ENCODE measurements around the gene PRSS3.
"Not testable (repeated sequence)": the region's sequence is repeated elsewhere in the genome, so short reads cannot be mapped to it uniquely, and the experiment has no call there.

PRSS3 gene

GRCh38 chr9:33785914-33786313 is 9.4 kb upstream of the PRSS3 start:
- DNase-seq (ENCODE audit: low read depth in 2 of 2, low spot score in 1 of 2) = no peak

- no peak for DNase-seq (ENCODE audit: low read depth in 2 of 2, low spot score in 1 of 2)
Measured at GRCh38 chr9:33786681-33787080, 8.7 kb upstream of the PRSS3 start.

DNA sequence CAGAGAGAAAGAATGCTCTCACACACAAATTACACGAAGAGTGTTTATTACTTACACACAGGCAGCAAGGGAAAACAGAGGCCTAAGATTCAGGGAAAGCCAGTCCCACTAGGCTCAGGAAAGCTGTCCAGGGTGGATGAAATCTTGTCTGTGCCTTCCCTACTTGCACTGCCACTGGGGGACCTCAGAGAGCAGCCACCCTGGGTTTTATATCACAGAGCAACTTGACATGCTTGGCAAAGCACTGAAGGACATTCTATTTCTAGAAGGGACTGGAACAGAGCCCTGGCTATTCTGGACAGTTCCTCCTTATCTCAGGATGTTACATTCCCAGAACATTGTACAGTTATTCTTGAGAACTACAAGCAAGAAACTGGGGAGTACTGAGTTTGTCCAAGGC is 7.5 kb upstream of the PRSS3 start:
- no peak for DNase-seq (ENCODE audit: low read depth in 2 of 2, low spot score in 1 of 2)

- DNase-seq (ENCODE audit: low read depth in 2 of 2, low spot score in 1 of 2) = not testable (repeated sequence)
Measured at GRCh38 chr9:33789429-33789828, 5.9 kb upstream of the PRSS3 start.

GRCh38 chr9:33791117-33791516 is 4.2 kb upstream of the PRSS3 start:
- no peak for DNase-seq (ENCODE audit: low read depth in 2 of 2, low spot score in 1 of 2)

GRCh38 chr9:33793496-33793895 is 1.9 kb upstream of the PRSS3 start:
- not testable (repeated sequence) for DNase-seq (ENCODE audit: low read depth in 2 of 2, low spot score in 1 of 2)

DNA sequence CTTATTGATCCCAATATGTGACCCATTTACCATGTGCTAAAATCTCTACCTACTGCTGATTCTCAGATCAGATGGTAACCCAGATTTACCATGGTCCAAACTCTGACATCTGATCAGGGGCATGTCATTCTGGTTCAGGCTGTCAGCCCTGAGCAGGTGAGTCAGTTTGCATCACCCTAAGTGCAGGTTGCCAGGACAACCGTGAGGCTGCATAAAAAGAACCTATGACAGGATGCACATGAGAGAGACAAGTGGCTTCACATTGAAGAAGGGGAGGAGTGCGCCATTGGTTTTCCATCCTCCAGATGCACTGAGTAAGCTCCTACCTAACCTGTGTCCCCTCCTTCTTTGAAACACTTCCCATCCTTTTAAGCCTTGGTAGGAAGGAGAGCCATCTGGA is 801 bp upstream of the PRSS3 start:
- DNase-seq (ENCODE audit: low read depth in 2 of 2, low spot score in 1 of 2) = no peak

DNA sequence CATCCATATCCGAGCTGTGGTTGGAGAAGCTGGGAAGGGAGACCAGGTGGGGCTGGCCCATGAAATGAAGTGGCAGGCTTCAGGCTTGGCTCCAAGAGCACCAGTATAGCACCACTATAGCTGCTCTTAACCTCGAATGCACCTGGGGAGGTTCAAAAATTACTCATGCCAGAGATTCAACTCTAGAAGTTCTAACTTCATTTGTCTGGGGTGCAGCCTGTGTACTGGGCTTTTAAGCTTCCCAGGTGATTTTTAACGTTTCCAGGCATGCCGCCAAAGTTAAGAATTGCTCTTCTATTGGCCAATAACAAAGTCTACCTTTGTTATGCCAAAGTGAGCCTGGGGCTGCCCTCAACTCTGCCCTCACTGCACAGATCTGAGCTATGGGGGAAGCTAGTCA is 458 bp downstream of the PRSS3 start:
- DNase-seq (ENCODE audit: low read depth in 2 of 2, low spot score in 1 of 2) = no peak

DNA sequence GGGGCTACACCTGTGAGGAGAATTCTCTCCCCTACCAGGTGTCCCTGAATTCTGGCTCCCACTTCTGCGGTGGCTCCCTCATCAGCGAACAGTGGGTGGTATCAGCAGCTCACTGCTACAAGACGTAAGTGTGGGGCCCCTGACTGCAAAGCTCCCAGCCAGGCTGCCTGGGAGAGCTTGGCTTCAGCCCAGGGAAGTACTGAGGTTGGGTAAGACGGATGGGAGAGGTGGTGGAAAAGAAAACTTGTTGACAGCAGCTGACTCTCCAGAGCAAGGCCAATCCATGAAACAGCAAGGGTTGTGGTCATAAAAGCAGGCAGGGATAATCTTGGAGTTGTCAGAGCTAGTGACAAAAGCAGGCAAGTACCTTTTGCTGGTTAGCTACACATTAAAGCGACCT is 1.3 kb downstream of the PRSS3 start:
- not testable (repeated sequence) for DNase-seq (ENCODE audit: low read depth in 2 of 2, low spot score in 1 of 2)

DNA sequence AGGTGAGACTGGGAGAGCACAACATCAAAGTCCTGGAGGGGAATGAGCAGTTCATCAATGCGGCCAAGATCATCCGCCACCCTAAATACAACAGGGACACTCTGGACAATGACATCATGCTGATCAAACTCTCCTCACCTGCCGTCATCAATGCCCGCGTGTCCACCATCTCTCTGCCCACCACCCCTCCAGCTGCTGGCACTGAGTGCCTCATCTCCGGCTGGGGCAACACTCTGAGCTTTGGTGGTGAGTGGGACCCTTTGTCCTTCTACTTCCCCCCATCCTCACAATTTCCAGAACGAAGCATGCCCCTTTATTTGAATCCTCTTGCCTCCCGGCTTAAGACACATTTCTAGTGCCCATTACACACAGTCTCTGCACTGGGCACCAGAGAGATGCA is 2.5 kb downstream of the PRSS3 start:
- DNase-seq (ENCODE audit: low read depth in 2 of 2, low spot score in 1 of 2) = no peak

DNA sequence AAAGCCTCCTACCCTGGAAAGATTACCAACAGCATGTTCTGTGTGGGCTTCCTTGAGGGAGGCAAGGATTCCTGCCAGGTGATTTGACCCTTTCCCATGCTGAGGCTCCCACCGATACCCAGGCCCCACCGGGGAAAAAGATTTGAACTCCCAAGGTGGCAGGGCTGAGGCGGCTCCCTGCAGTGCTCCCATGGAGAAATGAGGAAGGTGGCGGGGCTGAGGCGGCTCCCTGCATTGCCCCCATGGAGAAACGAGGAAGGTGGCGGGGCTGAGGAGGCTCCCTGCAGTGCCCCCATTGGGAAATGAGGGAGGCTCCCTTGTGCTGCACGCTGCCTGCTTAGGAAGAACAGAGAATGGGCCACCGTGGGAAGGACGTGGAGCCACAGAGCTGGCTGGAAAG is 3.2 kb downstream of the PRSS3 start:
- DNase-seq (ENCODE audit: low read depth in 2 of 2, low spot score in 1 of 2) = no peak

DNA sequence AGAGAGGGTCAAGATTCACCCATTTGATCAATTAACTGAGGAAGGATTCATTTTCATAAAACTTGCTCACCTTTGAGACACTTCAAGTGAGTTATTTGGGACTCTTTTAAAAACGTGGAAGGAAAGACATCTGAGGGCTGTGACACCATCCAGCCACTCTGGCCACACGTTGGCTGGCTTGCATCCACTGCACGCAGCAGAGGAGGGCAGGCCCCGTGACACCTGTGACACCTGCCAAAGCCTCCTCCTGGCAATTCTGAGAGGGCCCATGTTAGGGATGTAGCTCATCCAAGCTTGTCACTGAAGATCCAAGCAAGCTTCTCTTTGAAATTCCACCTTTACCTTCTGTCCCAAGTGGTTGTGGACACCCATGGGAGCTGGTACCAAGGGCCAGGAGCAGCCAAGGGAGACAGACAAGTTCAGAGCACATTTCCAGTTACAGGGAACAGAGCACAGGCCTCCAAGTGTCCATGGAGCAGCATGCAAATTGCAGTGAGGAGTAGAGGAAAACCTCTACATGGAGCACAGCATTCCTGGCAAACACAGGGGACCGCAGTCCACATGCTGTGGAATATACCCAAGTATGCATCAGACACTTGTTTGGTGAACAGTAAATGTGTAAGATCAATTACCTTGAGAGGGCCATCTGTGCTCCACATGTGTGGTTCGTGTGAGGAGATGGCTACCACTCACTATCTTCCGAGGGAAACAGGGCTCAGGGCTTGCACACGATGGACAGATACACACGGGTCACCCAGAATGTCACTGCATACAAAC is 4.8 kb downstream of the PRSS3 start:
- no peak for DNase-seq (ENCODE audit: low read depth in 2 of 2, low spot score in 1 of 2)

- DNase-seq (ENCODE audit: low read depth in 2 of 2, low spot score in 1 of 2) = no peak
Measured at GRCh38 chr9:33800886-33801285, 5.5 kb downstream of the PRSS3 start.

DNA sequence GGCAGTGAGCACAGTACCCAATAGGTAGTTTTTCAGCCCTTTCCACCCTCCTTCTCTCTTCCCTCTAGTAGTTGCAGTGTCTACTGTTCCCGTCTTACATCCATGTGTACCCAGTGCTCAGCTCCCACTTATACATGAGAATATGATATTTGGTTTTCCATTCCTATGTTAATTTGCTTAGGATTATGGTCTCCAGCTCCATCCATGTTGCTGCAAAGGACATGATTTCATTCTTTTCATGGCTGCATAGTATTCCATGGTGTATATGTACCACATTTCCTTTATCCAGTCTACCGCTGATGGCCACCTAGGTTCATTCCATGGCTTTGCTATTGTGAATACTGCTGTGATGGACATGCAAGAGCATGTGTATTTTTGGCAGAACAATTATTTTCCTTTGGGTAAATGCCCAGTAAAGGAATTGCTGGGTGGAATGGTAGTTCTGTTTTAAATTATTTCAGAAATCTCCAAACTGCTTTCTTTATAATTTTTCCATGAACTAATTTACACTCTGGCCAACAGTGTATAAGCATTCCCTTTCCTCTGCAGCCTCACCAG is 6.7 kb downstream of the PRSS3 start:
- not testable (repeated sequence) for DNase-seq (ENCODE audit: low read depth in 2 of 2, low spot score in 1 of 2)

- not testable (repeated sequence) for DNase-seq (ENCODE audit: low read depth in 2 of 2, low spot score in 1 of 2)
Measured at GRCh38 chr9:33804196-33804595, 8.8 kb downstream of the PRSS3 start.

GRCh38 chr9:33807156-33807555 is 11.8 kb downstream of the PRSS3 start:
- not testable (repeated sequence) for DNase-seq (ENCODE audit: low read depth in 2 of 2, low spot score in 1 of 2)

- DNase-seq (ENCODE audit: low read depth in 2 of 2, low spot score in 1 of 2) = not testable (repeated sequence)
Measured at GRCh38 chr9:33808979-33809322, 13.6 kb downstream of the PRSS3 start.

- no peak for DNase-seq (ENCODE audit: low read depth in 2 of 2, low spot score in 1 of 2)
Measured at GRCh38 chr9:33809506-33809905, 14.1 kb downstream of the PRSS3 start.

GRCh38 chr9:33813712-33814641 is 18.6 kb downstream of the PRSS3 start:
- DNase-seq (ENCODE audit: low read depth in 2 of 2, low spot score in 1 of 2) = no peak

DNA sequence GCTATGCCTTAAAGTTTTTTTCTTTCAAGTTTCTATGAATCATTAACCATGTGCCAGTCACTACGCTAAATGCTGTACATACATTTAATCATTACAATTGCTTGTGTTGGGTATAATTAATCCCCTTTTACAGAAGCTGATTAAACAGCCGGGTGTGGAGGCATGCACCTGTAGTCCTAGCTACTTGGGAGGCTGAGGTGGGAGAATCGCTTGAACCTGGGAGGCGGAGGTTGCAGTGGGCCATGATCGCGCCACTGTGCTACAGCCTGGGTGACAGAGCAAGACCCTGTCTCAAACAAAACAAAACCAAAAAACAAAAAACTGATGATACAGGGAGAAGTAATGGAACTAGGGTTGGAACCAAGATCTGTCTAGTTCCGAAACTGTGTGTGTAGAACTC is 20.4 kb downstream of the PRSS3 start:
- no peak for DNase-seq (ENCODE audit: low read depth in 2 of 2, low spot score in 1 of 2)

GRCh38 chr9:33816327-33817252 is 21.2 kb downstream of the PRSS3 start, which contains the start of gene UBE2R2:
UBE2R2 (plus strand) TSS chr9:33817160; CDS start chr9:33817758, 598 bp downstream.
- peak; percentile 86 for DNase-seq (ENCODE audit: low read depth in 2 of 2, low spot score in 1 of 2)

Data from stimulated activated CD8-positive, alpha-beta memory T cell treated with anti-CD3 and anti-CD28 coated beads, Interleukin-4, amount 100 ng/mL, for 1 hour (primary cell).